A549 (cell line): ENCODE results near the gene RTCB. TPM values are rescaled to one million over a fixed set of nuclear protein-coding genes. Genes with fewer than 3 reads are reported as not detected.

Source experiments
- ATAC-seq, 2 experiments: fragments of 200-7000 bp in 1 of 2; fragments of >200 bp in 1 of 2; cut with Nextera tagmentation in 1 of 2; cut with Tn5 transposase in 1 of 2; 3 replicates each; pipeline versions ENCODE4 v1.8.0 to v1.9.1; 2018 to 2020; ENCODE audit warnings: mild to moderate bottlenecking in 1 of 2, moderate library complexity in 1 of 2
- CTCF ChIA-PET: fragments of 300-600 bp; sonication (Branson Sonifier 250); formaldehyde crosslinking; extraction: SDS; loops from one replicate; lab custom pipeline; 2021; ENCODE audit warnings: antibody characterized with exemption, inconsistent platforms; lab: Yijun Ruan, JAX
- POLR2A ChIA-PET: fragments of 350-600 bp; formaldehyde crosslinking; extraction: SDS; loops from one replicate; lab custom pipeline; 2021; ENCODE audit warnings: antibody characterized with exemption, inconsistent platforms; lab: Yijun Ruan, JAX
- DNase-seq, 2 experiments: peaks; one replicate each; pipeline versions ENCODE4 v3.0.0 to v3.0.0-alpha.2; 2011 to 2016; ENCODE audit warnings: low read depth in 1 of 2, low spot score in 1 of 2
- FAIRE-seq: peaks from 2 replicates; lab custom pipeline; 2011; peaks lifted over from hg19 to GRCh38; lab: Jason Lieb, UNC
- H3K27ac ChIP-seq, 2 experiments: fragments of >200 bp; sonication (Bioruptor Twin); formaldehyde crosslinking; 3 replicates each; pipeline ENCODE4 v1.5.1; 2016 to 2017
- H3K4me1 ChIP-seq: fragments of >200 bp; sonication (Bioruptor Twin); formaldehyde crosslinking; 3 replicates; pipeline ENCODE4 v1.6.1; 2016
- H3K4me2 ChIP-seq: fragments of >200 bp; sonication (Bioruptor Twin); formaldehyde crosslinking; 3 replicates; pipeline ENCODE4 v1.6.1; 2016
- H3K4me3 ChIP-seq: fragments of >200 bp; sonication (Bioruptor Twin); formaldehyde crosslinking; 3 replicates; pipeline ENCODE4 v1.5.1; 2016
- H3K9me3 ChIP-seq: fragments of >200 bp; sonication (Bioruptor Twin); formaldehyde crosslinking; 3 replicates; pipeline ENCODE4 v1.6.1; 2016
- BHLHE40 ChIP-seq: IDR thresholded peaks from 2 replicates; pipeline ENCODE4 v1.6.1; 2012; ENCODE audit warnings: low read depth, low read length, inconsistent platforms
- EP300 ChIP-seq, 2 experiments: fragments of >200 bp; sonication (Bioruptor Twin); formaldehyde crosslinking; IDR thresholded peaks; 2 replicates in 1 of 2; 3 replicates in 1 of 2; pipeline ENCODE4 v1.6.1; 2016 to 2017
- HOXA7 ChIP-seq: fragments of 250-450 bp; sonication (Bioruptor Pico); IDR thresholded peaks from 2 replicates; pipeline ENCODE4 v1.5.0; 2020; ENCODE audit warnings: mild to moderate bottlenecking, moderate library complexity
- HOXB13 ChIP-seq: fragments of 250-450 bp; sonication (Bioruptor Pico); IDR thresholded peaks from 2 replicates; pipeline ENCODE4 v1.5.0; 2020; ENCODE audit warnings: low read depth, mild to moderate bottlenecking, moderate library complexity
- HOXB5 ChIP-seq: fragments of 250-450 bp; sonication (Bioruptor Pico); IDR thresholded peaks from 2 replicates; pipeline ENCODE4 v1.5.0; 2020; ENCODE audit warnings: mild to moderate bottlenecking, moderate library complexity
- KDM5A ChIP-seq: fragments of 200-600 bp; sonication (generic); IDR thresholded peaks from 2 replicates; pipeline ENCODE4 v1.6.1; 2016; ENCODE audit warnings: antibody characterized with exemption, mild to moderate bottlenecking
- MYC ChIP-seq: IDR thresholded peaks from 2 replicates; pipeline ENCODE4 v1.6.1; 2012; ENCODE audit warnings: mild to moderate bottlenecking, inconsistent platforms, low read length, improper control_type of control experiment, borderline replicate concordance
- NFE2L2 ChIP-seq: fragments of 150-350 bp; conservative IDR thresholded peaks from 2 replicates; pipeline ENCODE4 v1.6.1; 2014; ENCODE audit warnings: low read length
- NR3C1 ChIP-seq: fragments of >200 bp; sonication (Bioruptor Twin); formaldehyde crosslinking; IDR thresholded peaks from 3 replicates; pipeline ENCODE4 v1.6.1; 2017
- PHF8 ChIP-seq: fragments of 200-600 bp; sonication (generic); IDR thresholded peaks from 2 replicates; pipeline ENCODE4 v1.6.1; 2016; ENCODE audit warnings: low read depth, mild to moderate bottlenecking, antibody characterized with exemption, moderate library complexity, borderline replicate concordance
- SMC3 ChIP-seq: fragments of >200 bp; sonication (Bioruptor Twin); formaldehyde crosslinking; IDR thresholded peaks from 3 replicates; pipeline ENCODE4 v1.6.1; 2018; ENCODE audit warnings: inconsistent platforms
- ZC3H11A ChIP-seq: fragments of 450-650 bp; IDR thresholded peaks from 2 replicates; pipeline ENCODE4 v1.6.1; 2014; ENCODE audit warnings: antibody characterized with exemption, mild to moderate bottlenecking
- ZNF302 ChIP-seq: fragments of 250-450 bp; sonication (Bioruptor Pico); IDR thresholded peaks from 2 replicates; pipeline ENCODE4 v1.9.0; 2021; ENCODE audit warnings: inconsistent platforms, mild to moderate bottlenecking, moderate library complexity
- WGBS: methylation state at CpG from one replicate; pipeline ENCODE4 v1.1.6; 2017; ENCODE audit errors: missing lambda C conversion rate; 5-methylcytosine and 5-hydroxymethylcytosine counted together
- polyA plus RNA-seq, 4 experiments: library from polyadenylated mRNA; depleted of rRNA in 3 of 4; stranded (reverse); fragments of >200 nt; fragmentation: RNase III in 1 of 4; extraction: RNeasy Plus Mini Kit Qiagen cat#74134 plus additional on column Dnase treatment in 1 of 4; gene quantifications; 2 replicates in 3 of 4; 3 replicates in 1 of 4; pipeline ENCODE4 v1.2.3, GENCODE V29; 2011 to 2017
- TF ChIP-seq, protein P1 (sequence below): IDR thresholded peaks from 2 replicates; pipeline ENCODE4 v1.6.1; 2012
- TF ChIP-seq, protein P2 (sequence below): fragments of 250-450 bp; sonication (Bioruptor Pico); IDR thresholded peaks from 2 replicates; pipeline ENCODE4 v1.5.0; 2020; ENCODE audit warnings: low read depth, mild to moderate bottlenecking, moderate library complexity
- TF ChIP-seq, protein P3 (sequence below): fragments of 150-350 bp; IDR thresholded peaks from 2 replicates; pipeline ENCODE4 v1.6.1; 2014; ENCODE audit warnings: low read depth, mild to moderate bottlenecking, low read length
- TF ChIP-seq, protein P4 (sequence below): fragments of 250-450 bp; sonication (Bioruptor Pico); IDR thresholded peaks from 2 replicates; pipeline ENCODE4 v1.5.0; 2021; ENCODE audit warnings: mild to moderate bottlenecking, moderate library complexity, borderline replicate concordance

RTCB gene
- polyA plus RNA-seq, 2 of the 4 experiments (the other 2 are of a cell fraction), result 93.3 to 122 TPM

DNA sequence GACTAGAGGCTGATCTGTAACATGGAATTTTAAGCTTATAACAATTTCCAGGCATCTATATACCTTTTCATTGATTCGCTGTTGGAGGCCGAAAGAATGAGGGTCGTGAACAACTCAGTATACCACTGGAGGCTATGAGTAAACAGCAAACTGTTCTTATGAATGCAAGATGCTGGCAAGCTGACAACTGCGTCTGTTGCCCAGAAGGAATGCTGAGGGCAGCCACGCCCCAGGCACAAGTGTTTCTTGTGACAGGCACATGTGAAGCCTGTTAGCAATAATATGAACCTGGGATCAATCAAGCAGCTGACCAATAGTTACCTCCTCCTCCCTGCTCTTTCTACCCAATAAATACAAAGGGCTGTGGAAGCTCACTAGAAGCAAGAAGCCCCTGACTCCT, 15.3 kb downstream of the RTCB start (continued):
- TF ChIP-seq, protein P1, sequence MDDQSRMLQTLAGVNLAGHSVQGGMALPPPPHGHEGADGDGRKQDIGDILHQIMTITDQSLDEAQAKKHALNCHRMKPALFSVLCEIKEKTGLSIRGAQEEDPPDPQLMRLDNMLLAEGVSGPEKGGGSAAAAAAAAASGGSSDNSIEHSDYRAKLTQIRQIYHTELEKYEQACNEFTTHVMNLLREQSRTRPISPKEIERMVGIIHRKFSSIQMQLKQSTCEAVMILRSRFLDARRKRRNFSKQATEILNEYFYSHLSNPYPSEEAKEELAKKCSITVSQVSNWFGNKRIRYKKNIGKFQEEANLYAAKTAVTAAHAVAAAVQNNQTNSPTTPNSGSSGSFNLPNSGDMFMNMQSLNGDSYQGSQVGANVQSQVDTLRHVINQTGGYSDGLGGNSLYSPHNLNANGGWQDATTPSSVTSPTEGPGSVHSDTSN, result no peak
- TF ChIP-seq, protein P2, sequence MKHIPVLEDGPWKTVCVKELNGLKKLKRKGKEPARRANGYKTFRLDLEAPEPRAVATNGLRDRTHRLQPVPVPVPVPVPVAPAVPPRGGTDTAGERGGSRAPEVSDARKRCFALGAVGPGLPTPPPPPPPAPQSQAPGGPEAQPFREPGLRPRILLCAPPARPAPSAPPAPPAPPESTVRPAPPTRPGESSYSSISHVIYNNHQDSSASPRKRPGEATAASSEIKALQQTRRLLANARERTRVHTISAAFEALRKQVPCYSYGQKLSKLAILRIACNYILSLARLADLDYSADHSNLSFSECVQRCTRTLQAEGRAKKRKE (CRISPR knock-in tag), result no peak

DNA sequence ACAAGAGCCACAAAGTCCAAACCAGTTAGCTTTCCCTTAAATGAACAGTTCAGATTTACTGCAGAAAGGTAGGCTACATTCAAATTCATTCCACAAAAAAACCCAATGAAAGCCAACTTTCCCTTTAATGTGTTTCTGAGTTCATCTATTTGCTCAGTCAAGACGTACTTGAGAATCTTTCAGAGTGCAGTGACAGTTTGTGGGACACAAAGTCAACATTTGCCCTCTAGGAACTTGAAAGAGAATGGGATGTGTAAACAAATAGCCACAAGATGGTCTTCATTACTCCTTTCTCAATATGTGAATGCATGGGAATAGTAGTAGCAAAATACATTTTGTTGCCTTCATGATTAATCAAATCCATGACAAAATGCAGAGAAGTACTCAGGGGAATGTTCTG, 15.8 kb downstream of the RTCB start:
- ChIA-PET CTCF (no interaction called here), POLR2A (no interaction called here)
- WGBS, result 79% methylated on average over 1 of the region's 1 CpG

DNA sequence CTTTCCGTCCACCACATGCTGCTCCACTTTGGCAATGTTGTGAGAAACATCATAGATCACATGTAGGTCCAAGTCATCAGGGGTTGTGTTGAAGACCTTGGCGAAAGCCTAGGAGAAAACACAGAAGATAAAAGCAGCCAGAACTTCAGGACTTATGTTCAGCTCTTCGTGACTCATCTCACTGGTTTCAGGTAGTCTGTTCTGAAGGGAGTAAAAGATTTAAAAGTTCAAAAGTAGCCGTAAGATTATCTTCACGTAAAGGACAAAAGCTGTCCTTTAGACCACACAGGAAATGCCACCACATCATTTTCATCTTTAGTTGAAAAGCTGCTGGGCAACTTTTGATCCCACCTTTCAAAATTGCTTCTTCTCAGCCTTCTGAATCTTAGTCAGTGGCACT, 16.9 kb downstream of the RTCB start:
- CTCF ChIA-PET, result no interaction called here

More for the DNA sequence above, 15.8 kb downstream of the RTCB start:
- FAIRE-seq, result no peak
- no peak overlapping the region for H3K4me2 ChIP-seq
- H3K27ac ChIP-seq, result no peak overlapping the region
- H3K4me3 ChIP-seq, result no peak overlapping the region
- DNase-seq, result no peak
- H3K9me3 ChIP-seq, result no peaks in the 10 kb centered on the region
- ATAC-seq, result no peak
- TF ChIP-seq EP300 (IDR thresholded peaks at IDR 0.05), result no peak
- TF ChIP-seq, protein P2 (CRISPR knock-in tag), result no peak
- TF ChIP-seq ZC3H11A, result no peak
- no peak for TF ChIP-seq KDM5A
- TF ChIP-seq HOXB13, result no peak
- TF ChIP-seq ZNF302 (CRISPR knock-in tag), result no peak
- no peak for TF ChIP-seq NFE2L2
- TF ChIP-seq HOXA7 (CRISPR knock-in tag), result no peak
- TF ChIP-seq, protein P3, sequence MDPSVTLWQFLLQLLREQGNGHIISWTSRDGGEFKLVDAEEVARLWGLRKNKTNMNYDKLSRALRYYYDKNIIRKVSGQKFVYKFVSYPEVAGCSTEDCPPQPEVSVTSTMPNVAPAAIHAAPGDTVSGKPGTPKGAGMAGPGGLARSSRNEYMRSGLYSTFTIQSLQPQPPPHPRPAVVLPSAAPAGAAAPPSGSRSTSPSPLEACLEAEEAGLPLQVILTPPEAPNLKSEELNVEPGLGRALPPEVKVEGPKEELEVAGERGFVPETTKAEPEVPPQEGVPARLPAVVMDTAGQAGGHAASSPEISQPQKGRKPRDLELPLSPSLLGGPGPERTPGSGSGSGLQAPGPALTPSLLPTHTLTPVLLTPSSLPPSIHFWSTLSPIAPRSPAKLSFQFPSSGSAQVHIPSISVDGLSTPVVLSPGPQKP, result no peak
- TF ChIP-seq SMC3, result no peak
- TF ChIP-seq, protein P4, sequence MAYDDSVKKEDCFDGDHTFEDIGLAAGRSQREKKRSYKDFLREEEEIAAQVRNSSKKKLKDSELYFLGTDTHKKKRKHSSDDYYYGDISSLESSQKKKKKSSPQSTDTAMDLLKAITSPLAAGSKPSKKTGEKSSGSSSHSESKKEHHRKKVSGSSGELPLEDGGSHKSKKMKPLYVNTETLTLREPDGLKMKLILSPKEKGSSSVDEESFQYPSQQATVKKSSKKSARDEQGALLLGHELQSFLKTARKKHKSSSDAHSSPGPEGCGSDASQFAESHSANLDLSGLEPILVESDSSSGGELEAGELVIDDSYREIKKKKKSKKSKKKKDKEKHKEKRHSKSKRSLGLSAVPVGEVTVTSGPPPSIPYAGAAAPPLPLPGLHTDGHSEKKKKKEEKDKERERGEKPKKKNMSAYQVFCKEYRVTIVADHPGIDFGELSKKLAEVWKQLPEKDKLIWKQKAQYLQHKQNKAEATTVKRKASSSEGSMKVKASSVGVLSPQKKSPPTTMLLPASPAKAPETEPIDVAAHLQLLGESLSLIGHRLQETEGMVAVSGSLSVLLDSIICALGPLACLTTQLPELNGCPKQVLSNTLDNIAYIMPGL (CRISPR knock-in tag), result no peak
- TF ChIP-seq BHLHE40, result no peak
- no peaks in the 10 kb centered on the region for H3K4me1 ChIP-seq

More for the DNA sequence above, 16.9 kb downstream of the RTCB start:
- POLR2A ChIA-PET, result no interaction called here
- no peak overlapping the region for H3K4me2 ChIP-seq
- TF ChIP-seq MYC (no peak), PHF8 (no peak), HOXB13 (no peak), HOXB5 (no peak), NR3C1 (no peak)
- TF ChIP-seq, protein P1, result no peak
- no peak overlapping the region for H3K27ac ChIP-seq
- FAIRE-seq (no peak), ATAC-seq (no peak), DNase-seq (no peak)
- H3K9me3 ChIP-seq, result no peaks in the 10 kb centered on the region
- 91% methylated on average over 5 of the region's 5 CpGs for WGBS
- no peak overlapping the region for H3K4me3 ChIP-seq
- no peaks in the 10 kb centered on the region for H3K4me1 ChIP-seq
